HG03175 (cell line): ENCODE data around the gene CACNA1A.

Source experiments
- ATAC-seq: cut with Tn5 transposase; IDR thresholded peaks from one replicate; pipeline ENCODE4 v1.9.1; 2021; ENCODE audit warnings: mild to moderate bottlenecking, moderate library complexity; ENCODE audit not compliant: unreplicated experiment

Gene CACNA1A

DNA sequence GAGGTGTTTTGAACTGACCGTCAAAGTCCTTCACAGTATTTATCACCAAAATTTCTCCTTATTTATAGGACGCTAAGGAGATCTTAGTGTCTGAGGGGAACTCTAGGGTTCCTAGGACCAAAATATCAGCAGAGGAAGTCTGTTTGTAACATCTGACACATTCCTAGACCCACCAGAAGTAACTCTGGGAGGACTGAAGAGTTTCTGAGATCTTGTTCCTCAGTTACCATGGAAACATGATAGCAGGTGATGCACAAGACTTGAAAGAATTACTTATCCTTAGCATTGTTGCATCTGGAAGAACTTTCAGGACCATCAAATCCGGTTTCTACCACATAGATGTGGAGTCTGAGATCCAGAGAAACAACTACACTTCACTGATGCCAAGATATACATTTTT, 191.5 kb downstream of the CACNA1A start:
- no peak for ATAC-seq

DNA sequence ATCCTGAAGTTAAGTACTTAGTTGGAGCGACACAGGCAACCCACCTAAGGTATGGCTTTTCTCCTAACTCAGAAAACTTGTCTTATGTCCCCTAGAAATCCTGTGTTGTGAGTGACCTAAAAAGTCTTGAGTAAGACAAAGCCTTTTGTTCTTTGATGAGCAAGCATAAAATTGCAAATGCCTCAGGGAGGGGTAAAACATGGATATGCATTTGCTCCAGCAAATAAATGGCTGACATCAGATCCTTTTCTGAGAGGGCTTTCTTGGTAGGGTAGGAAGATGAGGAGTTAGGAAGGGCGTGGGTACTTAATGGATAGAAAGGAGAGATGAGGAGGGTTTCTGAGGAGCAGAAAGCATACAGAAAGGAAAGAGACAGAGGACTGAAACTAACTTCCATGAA, 192.4 kb downstream of the CACNA1A start:
- ATAC-seq, result no peak

DNA sequence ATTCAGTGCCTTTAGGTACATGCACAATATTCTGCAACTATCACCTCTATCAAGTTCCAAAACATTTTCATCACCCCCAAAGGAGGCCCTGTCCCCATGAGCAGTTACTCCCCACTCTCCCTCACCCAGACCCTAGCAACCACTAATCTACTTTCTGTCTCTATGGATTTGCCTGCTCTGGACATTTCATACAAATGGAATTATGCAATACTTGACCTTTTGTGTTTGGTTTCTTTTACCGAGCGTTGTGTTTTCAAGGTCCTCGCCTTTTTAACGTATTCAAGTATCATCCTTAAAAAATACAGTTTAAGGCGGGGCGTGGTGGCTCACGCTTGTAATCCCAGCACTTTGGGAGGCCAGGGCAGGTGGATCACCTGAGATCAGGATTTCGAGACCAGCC, 196.4 kb downstream of the CACNA1A start:
- ATAC-seq, result no peak

DNA sequence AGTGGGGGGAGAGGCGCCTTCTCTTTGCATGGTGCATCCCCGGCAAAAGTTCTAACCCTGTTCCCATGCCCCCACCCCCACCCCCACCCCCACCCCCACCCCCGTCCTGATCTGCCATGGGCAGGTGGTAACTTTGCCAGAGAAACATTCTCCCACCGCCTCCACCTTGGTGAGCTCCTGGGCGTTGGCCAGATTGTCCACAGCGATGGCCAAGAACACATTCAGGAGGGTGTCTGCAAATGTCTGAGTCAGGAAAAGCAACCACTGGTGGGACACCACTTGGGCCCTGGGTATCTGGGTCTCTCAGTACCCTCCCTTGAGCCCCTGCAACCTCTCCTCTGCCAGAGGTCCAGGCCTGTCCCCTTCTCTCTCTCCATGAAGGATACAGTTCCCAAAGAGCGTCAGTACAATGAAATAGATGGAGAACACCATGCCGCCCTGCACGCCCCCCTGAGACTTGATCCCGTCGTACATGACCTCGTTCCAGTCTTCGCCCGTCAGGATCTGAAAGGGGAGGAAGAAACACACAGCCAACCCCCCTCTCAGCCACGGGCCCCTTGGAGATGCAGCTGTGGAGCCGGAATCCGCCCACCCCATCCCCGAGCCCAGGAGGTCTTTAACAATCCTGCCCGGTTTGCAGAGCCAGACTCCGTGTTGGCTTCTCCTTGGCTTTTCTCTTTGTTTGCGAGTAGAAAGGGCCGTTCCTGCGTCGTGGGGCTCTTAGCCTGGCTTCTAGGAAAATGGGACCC, 202.7 kb downstream of the CACNA1A start:
- ATAC-seq, result no peak

DNA sequence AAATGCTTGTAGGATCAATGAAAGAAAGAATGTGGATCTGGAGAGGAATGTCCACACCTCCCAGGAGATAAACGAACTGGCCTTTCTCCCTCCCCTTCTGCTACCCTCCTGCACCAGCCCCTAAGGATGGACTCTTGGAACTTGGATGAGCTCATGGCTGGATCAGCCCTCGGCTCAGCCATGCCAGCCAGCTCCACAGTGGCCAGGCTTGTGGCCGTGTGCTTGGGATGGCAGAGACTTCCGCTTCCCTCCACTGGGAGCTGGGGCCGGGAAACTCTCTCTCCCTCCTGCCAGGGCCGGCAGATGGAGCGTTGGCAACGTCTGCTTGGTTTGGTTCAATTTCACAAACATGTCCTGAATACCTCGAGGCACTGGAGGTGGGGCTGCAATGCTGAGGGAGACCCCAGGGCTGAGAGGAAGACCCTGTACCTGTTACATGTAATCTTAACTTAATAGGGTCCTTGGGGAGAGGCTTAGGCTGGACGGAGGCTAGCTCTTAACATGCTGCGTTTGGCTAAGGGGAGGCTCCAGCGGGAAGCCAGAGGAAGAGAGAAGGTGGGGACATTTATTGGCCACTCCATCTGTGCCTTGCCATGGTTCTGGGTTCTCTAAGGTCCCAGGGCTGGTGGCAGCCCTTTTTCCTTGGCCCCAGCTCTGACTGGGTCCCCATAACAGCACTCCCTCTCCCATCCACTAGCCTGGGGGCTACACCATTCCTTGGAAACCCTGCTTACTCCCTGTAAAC, 203.6 kb downstream of the CACNA1A start:
- ATAC-seq, result no peak

DNA sequence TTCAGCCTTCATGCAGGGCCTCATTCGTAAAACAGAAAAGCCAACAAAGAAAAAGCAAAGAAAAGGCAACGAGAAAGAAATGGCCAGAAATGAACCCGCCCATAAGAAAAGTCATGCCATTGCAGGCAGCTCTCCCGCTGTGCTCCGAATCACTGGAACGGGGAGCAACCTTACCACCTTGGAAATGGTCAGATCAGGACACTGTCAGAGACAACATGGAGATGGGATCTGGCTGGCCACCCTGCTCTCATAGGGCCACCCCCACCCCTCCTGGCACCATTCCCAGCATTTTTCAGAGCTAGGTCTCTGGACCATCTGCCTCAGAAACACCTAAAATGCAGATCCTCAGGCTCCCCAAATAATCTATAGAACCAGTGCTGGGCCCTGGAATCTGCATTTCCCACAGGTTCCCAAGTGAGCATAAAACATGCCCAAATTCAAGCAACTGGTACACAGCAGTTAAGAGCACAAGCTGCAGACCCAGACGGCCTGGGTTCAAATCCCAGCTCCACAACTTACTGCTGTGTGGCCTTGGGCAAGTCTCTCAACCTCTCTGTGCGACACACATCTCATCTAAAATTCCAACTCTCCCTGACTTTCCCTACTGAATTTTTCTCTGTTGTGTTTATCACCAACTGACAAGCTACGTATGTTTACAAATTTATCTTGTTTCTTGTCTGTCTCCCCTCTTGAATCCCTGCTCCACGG, 204.5 kb downstream of the CACNA1A start:
- ATAC-seq, result no peak

DNA sequence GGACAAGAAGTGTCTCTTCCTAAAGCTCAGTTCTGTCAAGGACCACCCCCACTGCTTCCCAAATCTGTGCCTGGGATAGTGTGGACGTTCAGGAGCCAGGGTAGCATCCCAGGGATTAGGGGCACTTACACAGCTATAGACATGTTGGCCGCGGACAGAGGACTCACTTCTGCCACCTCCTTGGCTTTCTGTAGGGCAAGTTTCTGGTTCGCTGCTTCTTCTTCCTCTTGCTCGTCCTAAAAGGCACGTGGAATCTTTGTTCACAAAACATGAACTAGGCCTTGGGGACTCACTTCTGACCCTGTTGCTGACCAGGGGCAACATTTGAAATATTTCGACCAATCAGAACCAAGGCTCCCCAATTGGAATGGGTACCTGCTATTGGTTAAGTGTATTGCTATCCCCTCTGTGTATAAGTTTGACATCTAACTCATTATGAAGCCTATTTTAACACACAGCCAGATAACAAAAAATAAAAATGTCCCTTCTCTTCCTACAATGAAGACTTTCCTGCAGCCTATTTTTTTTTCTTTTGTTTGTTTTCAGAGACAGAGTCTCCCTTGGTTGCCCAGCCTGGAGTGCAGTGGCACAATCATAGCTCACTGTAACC, 205.8 kb downstream of the CACNA1A start:
- ATAC-seq, result no peak

DNA sequence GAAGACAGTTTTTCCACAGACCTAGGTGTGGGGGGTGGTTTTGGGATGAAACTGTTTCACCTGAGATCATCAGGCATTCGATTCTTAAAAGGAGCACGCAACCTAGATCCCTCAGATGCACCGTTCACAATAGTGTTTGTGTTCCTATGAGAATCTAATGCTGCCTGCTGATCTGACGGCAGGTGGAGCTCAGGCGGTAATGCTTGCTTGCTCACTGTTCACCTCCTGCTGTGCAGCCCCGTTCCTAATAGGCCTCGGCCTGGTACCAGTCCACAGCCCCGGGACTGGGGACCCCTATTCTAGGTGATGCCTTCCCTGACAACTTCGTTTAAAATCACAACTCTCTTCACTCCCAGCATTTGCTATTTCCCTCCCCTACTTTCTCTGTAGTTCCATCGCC, 206.4 kb downstream of the CACNA1A start:
- no peak for ATAC-seq

DNA sequence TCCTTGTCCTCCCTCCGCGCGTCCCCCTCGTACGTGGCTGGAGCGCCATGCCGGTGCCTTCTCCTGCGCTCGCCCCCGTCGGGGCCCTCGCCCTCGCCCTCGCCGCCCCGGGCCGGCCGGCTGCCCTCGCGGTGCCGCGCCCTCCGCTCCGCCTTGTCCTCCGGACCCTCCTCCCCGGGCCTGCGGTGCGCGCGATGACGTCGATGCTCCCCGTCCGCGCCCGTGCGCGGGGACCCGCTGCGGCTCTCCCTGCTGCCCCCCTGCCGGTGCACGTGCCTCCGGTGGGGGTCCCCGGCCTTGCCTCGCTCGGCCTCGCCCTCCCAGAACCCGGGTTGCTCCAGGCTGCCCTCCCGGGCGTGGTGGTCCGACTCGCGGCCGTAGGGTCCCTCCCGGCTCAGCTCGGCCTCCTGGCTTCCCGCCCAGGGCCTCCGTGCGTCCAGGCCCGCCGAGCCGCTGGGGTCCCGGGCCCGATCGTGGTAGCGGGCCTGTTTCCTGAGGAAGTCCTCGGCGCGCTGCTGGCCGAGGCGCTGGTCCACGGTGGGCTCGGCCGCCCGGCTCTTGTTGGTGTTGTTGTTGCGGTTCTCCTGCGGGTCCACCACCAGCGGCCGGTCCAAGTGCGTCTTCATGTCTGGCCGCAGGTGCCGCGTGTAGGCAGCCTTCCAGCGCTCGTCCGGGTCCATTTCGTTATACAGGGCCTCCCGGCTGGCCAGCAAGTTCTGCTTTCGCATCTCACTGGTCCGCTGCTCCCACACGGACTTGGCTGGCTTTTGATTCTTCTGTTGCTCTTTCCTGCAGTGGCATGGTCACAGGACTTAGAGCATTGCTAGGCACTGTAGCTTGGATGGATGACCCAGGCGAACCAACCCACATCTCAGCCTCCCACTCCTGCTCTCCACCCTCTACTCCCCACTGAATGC, 207.5 kb downstream of the CACNA1A start:
- no peak for ATAC-seq

DNA sequence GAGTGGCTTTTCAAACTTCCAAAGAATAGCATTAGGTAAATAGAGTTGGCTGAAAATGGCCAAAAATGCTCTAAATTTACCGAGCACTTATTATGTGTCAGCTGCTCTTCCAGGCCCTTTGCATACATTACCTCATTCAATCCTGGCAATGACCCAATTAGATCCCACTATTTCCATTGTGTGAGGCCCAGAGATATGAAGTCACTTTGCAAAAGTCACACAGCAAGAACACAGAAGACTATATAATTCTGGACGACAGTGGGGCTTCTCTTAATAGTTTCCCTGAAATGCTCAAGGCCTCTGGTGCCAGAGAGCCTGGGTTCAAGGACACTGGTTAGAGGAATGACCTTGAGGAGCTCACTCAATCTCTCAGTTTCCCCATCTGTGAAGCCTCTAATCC, 209.3 kb downstream of the CACNA1A start:
- no peak for ATAC-seq

DNA sequence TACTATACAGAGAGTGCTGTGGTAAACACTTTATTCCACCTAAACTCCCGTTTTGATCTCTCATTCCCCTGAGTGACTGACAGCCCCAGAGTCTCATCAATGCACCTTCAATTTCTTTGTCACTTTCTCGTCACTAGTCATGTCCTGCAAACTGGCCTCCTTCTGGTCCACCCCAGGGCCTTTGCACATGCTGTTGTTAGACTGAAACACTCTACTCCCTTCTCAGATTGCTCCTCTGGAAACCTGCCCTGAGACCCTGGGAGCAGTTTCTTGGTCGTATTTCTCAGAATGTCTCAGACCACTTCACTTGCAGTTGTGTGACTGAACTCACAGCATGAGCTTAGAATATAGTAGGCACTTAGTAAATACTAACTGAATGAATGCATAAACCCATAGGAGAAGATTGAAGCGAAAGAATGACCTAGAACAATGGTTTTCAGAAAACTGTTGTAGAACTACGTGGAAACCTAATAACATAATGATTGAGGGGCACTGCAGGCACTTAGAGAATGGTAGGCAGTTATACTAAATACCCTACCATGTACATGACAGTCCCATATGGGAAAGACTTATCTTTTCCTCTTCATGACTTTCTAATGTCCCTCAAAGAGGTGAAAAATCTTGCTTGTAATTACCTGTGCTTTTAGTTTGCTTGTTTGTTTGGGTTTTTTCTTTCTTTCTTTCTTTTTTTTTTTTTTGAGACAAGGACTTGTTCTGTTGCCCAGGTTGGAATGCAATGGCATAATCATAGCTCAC, 211.3 kb downstream of the CACNA1A start:
- no peak for ATAC-seq

DNA sequence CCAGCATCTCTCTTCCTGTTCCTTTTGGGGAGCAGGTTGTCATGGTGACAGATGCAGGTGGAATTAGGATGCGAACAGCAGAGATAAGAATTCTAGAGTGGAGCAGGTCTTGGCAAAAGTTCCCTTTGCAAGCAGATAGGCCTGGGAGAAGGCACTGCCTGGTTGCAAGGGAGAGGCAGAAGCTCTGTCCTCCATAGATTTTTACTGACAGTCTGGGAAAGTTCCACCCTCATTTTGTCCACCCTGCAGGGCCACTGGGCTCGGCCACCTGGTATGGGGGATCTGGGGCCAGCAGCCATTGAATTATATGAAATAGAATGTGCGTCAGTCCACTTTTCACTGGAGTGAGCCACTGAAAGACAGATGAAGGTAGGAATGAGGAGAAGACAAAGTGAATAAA, 214.4 kb downstream of the CACNA1A start:
- no peak for ATAC-seq

DNA sequence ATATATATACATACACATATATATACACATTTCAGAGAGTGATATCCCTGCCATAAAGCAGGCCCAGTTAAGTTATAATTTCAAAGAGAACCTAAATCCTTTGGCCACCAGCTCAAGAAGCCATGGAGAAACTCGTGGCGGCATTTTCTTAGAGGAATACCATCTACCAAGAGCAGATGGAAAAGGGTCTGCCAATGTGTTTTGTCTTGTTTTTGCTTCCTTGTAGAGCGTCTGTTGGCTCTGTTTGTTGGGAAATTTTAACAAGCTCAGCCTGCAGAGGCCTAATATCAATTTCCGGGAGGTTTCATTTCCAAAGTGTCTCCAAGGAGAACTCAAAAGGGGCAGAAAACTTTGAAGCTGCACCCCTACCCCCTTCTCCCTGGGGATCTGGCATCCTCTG, 215.5 kb downstream of the CACNA1A start:
- ATAC-seq, result no peak

DNA sequence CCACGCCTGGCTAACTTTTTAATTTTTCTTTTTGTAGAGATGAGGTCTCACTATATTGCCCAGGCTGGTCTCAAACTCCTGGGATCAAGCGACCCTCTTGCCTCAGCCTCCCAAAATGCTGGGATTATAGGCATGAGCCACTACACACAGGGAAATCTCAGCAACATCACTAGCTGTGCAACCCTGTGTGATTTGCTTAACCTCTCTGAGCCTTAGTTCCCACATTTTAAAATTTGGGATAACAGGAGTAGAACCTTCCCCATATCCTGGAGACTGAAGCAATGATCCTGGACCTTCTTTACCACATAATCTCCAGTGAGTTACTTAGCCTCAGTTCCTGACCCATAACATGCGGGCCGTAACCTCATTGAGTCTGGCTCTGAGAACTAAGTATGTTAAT, 217.0 kb downstream of the CACNA1A start:
- ATAC-seq, result no peak

DNA sequence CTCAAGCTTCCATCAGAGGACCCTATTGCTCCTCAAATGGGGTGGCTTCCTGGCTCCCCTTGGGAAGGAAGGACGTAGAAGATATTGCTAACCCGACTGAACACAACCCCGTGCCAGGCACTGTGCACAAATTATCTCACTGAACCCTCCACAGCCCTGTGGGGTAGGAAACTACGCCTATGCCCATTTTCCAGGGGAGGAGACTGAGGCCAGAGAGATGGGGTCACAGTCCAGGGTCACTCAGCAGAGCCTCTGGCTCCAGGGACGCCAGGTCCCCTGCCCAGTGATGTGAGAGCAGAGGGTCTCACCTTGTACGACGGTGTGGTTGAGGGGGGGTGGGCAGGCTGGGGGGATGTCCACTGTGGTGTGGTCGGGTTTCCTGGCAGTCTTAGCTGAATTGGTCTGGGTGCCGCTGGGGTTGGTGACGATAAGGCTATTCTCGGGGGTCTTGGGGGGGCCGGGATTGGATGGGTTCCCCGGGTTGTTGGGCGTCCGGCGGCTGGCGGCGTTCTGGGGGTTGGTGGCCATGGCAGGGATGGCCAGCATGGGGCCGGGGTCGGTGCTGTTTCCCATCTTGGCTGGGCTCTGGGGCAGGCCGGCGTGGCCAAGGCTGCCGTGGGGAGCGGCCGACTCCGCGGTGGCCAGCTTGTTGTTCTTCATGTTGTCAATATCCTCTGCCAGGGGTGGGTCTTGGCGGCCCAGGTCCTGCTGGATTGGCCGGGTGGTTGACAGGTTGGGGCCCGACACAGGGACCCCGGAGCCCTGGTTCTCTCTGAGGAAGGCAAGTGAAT, 219.9 kb downstream of the CACNA1A start:
- ATAC-seq, result no peak

DNA sequence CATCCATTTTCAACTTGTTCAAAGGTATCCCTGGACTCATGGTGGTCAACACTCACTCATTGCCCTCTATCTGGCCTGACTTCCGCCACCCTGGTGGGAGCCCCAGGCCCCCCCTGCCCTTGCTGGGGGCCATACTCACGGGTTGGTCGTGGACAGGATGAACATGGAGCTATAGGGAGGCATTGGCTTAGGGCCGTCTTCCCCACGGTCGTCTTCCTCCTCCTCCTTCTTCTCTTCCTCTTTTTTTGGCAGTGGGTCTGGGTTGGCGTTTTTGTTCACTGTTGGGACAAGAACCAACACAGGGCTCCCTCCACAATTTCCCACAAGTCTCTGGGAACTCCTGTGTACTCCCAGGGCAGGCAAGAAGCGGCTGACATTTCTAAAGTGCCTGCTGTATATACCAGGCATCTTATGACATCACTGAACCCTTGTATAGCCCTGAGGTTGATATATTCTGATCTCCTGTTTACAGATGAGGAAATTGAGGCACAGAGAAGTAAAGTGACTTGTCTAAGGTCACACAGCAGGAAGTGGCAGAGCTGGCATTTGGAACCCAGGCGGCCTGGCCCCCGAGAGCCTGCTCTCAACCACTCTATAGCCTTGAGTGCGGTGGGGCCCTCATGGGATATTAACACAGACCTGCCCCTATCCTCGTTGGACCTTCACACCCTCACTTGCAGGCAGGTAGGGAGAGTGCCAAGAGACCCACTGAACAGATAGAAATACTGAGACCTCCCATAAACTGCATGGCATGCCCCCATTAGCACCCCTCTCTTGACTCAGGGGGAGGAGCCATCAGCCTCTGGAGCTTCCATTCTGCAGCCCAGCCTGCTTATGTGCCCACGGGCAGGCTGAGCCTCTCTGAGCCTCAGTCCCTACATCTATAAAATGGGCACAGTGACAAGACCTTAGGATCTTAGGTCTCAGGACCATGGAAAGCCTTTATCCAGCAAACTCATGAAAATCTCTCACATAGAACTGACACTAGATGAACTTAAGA, 221.1 kb downstream of the CACNA1A start:
- no peak for ATAC-seq

DNA sequence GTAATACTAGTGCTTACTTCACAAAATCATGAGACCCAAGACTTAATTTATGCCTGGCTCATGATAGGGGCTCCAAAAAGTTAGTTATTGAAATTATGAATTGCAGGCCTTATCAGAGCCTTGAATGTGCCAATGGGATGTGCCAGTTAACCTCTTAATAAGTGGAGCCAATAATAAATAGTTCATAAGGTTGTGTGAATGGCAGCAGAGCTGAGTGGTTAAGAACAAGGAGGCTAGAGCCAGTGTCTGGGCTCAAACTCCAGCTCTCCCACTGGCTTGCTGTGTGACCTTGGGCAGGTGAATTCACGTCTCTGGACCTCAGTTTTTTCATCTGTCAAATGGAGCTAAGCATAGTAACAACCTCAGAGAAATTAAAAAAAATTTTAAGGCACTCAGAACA, 222.4 kb downstream of the CACNA1A start:
- no peak for ATAC-seq
